HepG2 (cell line): ENCODE results near the gene FDXACB1. TPM values are rescaled to one million over a fixed set of nuclear protein-coding genes. Genes with fewer than 3 reads are reported as not detected.

ENCODE experiments used
- CBFB ChIP-seq: sonication (generic); formaldehyde crosslinking; IDR thresholded peaks from 2 replicates; pipeline ENCODE4 v1.4.0; 2020; ENCODE audit warnings: missing genetic modification reagents
- KIAA2018 ChIP-seq: sonication (generic); formaldehyde crosslinking; IDR thresholded peaks from 2 replicates; pipeline ENCODE4 v1.5.0; 2020; ENCODE audit warnings: mild to moderate bottlenecking, missing genetic modification reagents, borderline replicate concordance
- MLXIP ChIP-seq: sonication (generic); formaldehyde crosslinking; IDR thresholded peaks from 2 replicates; pipeline ENCODE4 v1.9.0; 2021; ENCODE audit warnings: missing genetic modification reagents, borderline replicate concordance
- MXD3 ChIP-seq: IDR thresholded peaks from 2 replicates; pipeline ENCODE4 v1.6.1; 2016; ENCODE audit warnings: mild to moderate bottlenecking, missing biosample characterization, missing genetic modification reagents
- NFE2 ChIP-seq: sonication (generic); formaldehyde crosslinking; IDR thresholded peaks from 2 replicates; pipeline ENCODE4 v1.4.0; 2020; ENCODE audit warnings: missing genetic modification reagents
- PHB2 ChIP-seq: fragments of 450-650 bp; IDR thresholded peaks from 2 replicates; pipeline ENCODE4 v1.6.1; 2018; ENCODE audit not compliant: partially characterized antibody
- RARA ChIP-seq: IDR thresholded peaks from 2 replicates; pipeline ENCODE4 v1.6.1; 2016; ENCODE audit warnings: missing genetic modification reagents, missing compliant biosample characterization
- ZNF318 ChIP-seq: sonication (generic); formaldehyde crosslinking; IDR thresholded peaks from 2 replicates; pipeline ENCODE4 v1.4.0; 2020; ENCODE audit warnings: mild to moderate bottlenecking, missing genetic modification reagents
- polyA plus RNA-seq, 8 experiments: library from polyadenylated mRNA; depleted of rRNA in 3 of 8; stranded (reverse) in 7 of 8; unstranded in 1 of 8; fragments of >200 nt; fragmentation: Illumina TruSeq in 4 of 8; extraction: Trizol in 4 of 8; gene quantifications; 2 replicates each; pipeline versions ENCODE4 v1.2.1 to v1.2.3, GENCODE V29; 2011 to 2016; ENCODE audit warnings: low read depth in 4 of 8, missing spikeins in 1 of 8, mixed read lengths in 1 of 8; ENCODE audit not compliant: insufficient read depth in 1 of 8
- total RNA-seq, 5 experiments: library from RNA; depleted of rRNA; stranded (reverse); fragments of >200 nt; fragmentation: Illumina TruSeq; extraction: Trizol; gene quantifications; 2 replicates each; pipeline ENCODE4 v1.2.3, GENCODE V29; 2016; ENCODE audit warnings: low read depth in 1 of 5

FDXACB1 gene
- total and polyA plus RNA-seq, 2 of the 13 experiments (the other 11 are each of a cell fraction or from before 2014, with no cell fraction given), result 1.1 to 3.4 TPM

- TF ChIP-seq ZNF318 (CRISPR knock-in tag) (no peak), CBFB (no peak), KIAA2018 (CRISPR knock-in tag) (no peak), MXD3 (CRISPR knock-in tag) (no peak), PHB2 (no peak), RARA (CRISPR knock-in tag) (peak; percentile 78), NFE2 (CRISPR knock-in tag) (no peak), MLXIP (CRISPR knock-in tag) (no peak)
These were observed 38.8 kb downstream of the FDXACB1 start (continued) for GRCh38 chr11:111840143-111840542.
